ENCODE data around the gene TEX35. TPM values are rescaled to one million over a fixed set of nuclear protein-coding genes. Genes with fewer than 3 reads are reported as not detected.
"Not testable (repeated sequence)": the region's sequence is repeated elsewhere in the genome, so short reads cannot be mapped to it uniquely, and the experiment has no call there.

The TEX35 gene
- total RNA-seq, 1 donor from 2014 or later, result not detected

DNA sequence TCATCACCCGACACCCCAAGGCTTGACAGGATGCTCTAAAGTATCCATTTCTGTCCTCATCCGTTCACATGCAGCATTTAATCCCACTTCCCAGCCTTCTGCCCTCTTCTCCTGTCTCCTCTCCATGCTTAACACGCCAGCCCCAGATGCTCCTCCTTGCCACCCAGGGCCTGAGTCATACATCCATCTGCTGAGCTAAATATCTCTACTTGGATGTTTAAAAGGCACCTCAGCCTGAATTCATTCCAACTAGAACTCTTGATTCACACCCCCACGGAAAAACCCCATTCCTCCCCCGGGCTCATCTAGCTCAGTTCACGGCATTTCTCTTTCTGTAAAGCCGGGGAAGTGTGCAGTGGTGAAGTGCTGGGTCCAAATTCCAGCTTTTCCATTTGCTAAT, 27.7 kb downstream of the TEX35 start:
- intact Hi-C loops (cut with micrococcal nuclease), result loop anchor here (5.0 kb wide), 1 partner anchor 487 kb away; the partner anchor contains the start of gene FAM20B

DNA sequence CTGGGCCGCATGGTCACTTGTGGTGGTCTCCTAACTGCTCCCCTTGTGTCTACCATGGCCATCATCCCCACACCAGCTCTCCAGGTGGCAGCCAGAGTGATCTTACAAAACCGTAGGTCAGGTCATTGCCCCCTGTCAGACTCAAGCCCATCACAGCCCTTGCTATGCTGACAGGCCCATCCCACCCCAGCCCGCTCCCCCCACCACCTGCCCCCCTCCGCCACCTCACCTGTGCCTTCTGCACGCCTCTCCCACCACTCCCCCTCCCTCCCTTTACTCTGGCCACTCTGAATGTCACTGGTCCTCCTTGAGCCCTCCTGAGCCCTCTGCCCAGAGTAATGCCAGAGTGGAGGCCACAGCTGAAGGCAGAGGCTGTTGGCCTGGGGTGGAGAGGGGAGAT, 28.5 kb downstream of the TEX35 start:
- intact Hi-C loops (cut with micrococcal nuclease), result loop anchor here (5.0 kb wide), 1 partner anchor 486 kb away; the partner anchor contains the start of gene FAM20B

DNA sequence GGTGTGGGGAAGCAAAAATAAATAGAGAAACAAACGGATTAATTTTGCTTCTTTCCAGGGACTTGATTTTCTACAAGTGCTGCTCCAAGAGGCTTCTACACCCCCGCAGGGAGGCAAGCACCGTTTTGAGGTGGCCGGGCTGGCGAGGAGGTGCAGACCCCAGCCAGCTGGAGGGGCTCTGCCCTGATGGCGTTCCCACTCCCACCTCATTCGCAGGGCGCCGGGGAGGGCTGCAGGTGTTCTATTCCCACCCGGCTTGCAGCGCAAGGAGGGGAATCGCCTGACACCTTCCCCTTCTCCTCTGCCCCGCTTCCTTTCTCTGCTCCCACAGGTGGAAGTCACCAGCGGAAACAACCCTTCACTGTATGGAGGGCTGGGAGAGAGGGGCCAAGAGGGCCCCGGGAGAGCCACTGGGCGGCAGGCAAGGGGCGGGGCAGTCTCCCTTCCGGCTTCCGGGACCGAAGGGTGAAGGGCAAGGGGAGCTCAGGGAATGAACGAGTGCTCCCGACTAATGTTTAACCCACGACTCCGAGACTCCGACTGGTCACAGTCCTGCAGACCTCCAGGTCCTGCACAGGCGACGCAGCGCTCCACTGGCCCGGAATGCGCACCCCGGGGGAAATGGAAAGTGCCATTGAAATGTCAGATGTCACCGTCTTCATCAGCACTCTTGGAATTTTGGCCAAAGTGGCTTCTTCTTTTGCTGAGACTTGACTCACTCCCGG, 29.1 kb downstream of the TEX35 start:
- intact Hi-C loops (cut with micrococcal nuclease), result loop anchor here (2.0 to 5.0 kb wide), 4 partner anchors 183 to 825 kb away; partner anchors contain the start of genes FAM20B and RALGPS2

DNA sequence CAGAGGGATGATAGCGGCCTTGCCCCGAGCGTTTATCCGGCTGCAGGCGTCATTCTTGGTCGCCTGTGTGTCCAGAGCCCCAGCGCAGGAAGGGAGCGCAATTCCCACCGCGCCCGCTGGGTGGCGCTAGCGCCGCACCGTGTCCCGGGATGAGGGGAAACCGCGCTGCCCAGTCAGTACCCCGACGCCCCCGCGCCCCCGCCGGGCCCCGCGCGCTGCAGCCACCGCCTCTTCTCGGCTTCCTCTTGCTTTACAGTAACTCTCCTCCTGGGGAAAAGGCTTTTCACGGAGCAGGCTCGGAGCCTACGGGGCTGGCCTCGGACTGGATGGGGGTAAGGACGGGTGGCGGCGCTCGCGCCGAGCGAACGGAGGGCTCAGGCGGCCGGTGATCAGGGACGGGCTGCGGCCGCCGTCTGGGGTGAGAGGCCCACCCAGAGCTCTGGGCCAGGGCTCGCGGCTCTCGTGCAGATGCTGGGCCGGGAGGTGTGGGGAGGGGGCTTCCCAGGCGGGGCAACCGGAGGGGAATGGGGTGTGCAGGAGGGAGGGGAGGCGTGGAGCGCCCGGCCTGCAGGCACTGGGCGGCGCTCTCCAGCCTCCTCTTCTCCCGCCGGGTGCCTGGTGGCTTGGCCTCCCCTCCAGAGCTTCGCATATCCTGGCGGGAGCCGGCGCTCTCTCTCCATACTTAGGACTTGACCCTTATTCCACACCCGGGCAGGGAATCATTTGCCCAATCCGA, 29.8 kb downstream of the TEX35 start:
- intact Hi-C loops (cut with micrococcal nuclease), result loop anchor here (1.0 to 5.0 kb wide), 5 partner anchors 182 to 824 kb away; partner anchors contain the start of genes FAM20B and RALGPS2

DNA sequence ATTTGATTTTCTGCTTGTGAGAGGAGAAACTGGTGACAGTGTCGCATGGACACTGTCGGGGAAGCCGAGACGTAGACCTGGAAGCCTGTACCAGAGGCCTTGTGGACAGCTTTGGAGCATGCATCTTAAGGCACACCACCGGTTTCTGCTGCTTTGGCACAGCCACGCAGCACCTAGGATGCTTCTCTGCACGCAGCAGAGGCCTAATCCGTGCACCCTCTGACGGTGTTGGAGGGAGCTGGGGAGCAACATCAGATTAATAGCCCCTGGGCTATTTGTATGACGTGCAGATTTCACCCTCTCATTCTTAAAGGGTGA, 30.3 kb downstream of the TEX35 start:
- intact Hi-C loops (cut with micrococcal nuclease), result loop anchor here (1.0 to 5.0 kb wide), 5 partner anchors 182 to 824 kb away; partner anchors contain the start of genes FAM20B and RALGPS2

DNA sequence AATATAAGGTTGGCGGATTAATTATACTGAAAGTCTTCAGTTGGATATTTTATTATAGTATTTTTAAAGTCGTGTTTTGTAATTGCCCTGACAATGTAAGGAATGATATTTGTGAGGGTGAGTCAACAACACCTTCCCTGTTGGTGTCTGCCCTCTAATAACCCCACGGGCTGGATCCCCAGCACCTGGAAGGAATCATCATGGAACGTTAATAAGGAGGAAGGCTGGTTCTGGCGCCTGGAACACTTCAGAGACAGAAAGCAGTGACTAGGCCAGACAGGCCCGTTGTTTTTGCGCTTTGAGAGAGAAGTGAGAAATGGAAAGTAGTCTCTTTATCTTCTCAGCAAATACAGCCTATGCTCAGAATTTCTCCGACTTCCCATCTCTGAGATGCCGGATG, 31.6 kb downstream of the TEX35 start:
- intact Hi-C loops (cut with micrococcal nuclease), result loop anchor here (5.0 kb wide), 1 partner anchor 483 kb away; the partner anchor contains the start of gene FAM20B

DNA sequence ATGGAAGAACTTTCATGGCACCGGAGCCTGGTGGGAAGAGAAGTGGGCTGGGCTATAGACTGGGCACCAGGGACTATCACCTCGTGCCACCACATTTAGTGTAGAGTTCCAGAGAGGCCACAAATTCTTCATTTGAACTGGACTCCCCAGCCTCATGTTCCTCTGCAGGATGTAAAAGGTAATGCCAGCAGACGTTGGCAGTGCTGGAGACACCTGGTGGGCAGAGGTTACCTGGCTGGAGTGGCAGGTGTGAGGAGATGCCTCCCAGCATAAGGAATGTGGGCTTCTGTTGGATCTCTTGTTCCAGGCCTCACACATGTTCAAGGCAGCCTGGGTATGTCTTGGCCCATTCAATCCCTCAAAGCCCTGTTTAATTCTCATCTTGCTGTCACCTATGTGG, 35.2 kb downstream of the TEX35 start:
- intact Hi-C loops (cut with micrococcal nuclease), result no loop called here

DNA sequence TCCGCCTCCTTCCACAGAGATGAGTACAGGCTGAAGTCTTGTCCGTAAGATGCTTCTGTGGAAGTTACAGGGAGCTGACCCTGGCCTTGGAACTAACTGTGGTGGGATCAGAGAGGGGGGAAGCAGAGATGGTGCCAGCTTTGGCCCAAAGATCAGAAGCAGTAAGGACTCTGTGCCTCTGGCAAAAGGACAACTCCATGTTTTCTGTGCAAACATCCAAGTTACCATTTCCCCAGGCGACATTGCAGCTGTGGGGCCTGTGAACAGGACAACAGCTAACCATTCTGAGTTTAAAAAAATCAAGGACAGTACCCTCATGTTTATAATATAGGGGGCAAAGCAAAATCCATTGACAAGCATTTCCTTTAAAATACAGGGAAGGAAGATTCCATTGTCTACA, 38.4 kb downstream of the TEX35 start:
- intact Hi-C loops (cut with micrococcal nuclease), result no loop called here

DNA sequence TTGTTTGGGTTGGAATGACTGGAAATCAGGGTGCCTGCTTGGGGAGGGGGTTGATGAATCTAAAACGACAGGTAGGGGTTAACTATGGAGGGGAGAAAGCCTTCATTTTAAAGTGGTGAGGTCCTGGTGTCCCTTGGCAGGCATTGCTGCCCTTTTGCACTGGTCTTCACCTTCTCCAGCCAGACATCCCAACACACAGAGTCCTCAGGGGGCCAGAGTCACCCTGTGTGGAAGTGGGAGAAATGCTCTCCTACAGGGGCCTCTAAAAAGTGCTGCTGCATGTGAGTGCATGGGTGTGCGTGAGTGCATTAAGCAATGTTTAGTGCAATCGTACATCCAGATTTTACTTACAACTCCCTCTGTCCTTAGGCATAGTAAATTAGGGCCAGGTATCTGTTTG, 39.0 kb downstream of the TEX35 start:
- intact Hi-C loops (cut with micrococcal nuclease), result no loop called here

DNA sequence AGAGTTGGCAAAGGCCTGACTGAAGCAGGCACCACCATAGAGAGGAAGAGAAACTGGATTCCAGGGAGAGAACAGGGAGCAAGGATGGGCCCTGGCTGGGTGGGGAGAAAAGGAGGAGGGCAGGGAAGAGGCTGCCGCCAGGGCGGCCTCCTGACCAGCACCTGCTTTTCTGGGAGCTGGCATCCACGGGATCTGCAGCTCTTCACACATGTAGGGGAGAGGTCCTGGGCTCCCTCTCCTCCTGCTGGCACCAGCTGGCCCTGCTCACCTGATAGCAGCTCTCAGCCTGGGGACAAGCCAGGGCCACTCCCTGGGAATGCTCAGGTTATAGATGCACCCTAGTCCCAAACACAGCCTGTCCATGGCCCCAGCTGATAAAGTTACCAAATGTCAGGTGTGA, 39.9 kb downstream of the TEX35 start:
- intact Hi-C loops (cut with micrococcal nuclease), result no loop called here

DNA sequence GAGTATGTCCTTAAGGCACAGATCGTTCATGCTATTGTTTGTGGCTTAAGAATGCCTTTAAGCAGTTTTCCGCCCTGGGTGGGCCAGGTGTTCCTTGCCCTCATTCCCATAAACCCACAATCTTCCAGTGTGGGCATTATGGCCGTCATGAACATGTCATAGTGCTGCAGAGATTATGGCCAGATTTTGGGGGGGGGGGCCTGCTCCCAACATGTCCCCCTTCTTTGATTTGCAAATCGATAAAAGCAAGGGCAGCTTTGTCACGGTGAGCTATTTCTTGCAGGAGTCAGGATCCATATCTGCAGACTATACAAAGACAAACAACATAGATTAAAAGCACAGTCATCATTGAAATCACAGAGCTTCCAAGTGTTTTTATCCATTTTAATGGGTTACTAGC, 41.4 kb downstream of the TEX35 start:
- intact Hi-C loops (cut with micrococcal nuclease), result not testable (repeated sequence)

DNA sequence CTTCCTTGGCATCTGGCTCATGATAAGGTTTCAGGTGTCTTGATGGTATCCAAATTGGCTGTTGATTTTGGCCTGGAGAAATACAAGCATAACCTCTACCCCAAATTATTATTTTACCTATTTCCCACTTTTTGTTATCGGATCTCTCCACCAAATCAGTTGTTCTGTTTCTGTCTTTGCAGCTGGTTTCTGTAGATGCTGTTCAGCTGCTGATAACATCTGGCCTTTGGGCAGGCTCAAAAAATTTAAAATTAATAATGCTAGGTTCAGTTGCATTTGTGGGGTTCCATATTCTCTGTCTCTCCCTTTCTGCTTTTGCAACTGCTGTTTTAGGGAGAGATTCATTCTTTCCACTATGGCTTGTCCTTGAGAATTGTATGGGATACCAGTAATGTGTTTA, 42.7 kb downstream of the TEX35 start:
- intact Hi-C loops (cut with micrococcal nuclease), result not testable (repeated sequence)

DNA sequence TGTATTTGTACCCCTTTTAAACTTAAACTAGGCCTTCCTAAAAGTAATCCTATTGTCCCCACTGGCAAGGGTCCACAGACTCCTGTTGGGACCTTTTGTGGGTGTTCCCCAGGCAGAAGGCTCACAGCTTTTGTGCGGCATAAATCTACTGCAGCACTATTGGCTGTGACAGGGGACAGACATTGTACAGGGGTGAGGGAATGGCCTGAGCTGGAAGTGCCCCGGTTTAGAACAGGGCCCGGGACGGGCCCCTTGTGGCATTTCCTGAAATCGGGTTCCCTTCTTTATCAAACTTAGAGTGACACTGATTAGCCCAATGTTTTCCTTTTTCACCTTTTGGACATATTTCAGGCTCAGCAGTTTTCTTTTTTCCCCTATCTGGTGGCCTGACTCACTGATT, 45.9 kb downstream of the TEX35 start:
- intact Hi-C loops (cut with micrococcal nuclease), result not testable (repeated sequence)

DNA sequence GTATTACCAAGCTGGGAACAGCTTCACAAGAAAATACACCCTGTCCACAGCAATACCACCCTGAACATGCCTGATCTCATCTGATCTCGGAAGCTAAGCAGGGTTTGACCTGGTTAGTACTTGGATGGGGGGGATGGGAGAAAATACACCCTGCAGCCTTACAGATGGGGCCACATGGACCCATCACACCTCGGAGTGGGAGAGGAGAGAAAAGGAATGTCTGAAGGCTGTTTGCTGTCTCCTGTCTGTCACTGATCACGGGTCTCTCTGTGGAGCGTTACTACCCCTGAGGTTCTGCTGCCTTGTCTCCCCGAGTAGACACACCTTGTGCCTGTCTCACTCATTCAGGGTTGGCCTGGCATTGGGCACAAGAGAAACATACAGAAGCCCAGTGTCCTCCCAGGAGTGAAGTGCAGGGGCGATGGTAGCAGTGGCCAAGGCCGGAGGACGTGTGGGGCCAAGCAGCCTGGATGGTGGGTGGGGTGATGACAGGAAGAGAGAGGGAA, 48.0 kb downstream of the TEX35 start:
- intact Hi-C loops (cut with micrococcal nuclease), result no loop called here

DNA sequence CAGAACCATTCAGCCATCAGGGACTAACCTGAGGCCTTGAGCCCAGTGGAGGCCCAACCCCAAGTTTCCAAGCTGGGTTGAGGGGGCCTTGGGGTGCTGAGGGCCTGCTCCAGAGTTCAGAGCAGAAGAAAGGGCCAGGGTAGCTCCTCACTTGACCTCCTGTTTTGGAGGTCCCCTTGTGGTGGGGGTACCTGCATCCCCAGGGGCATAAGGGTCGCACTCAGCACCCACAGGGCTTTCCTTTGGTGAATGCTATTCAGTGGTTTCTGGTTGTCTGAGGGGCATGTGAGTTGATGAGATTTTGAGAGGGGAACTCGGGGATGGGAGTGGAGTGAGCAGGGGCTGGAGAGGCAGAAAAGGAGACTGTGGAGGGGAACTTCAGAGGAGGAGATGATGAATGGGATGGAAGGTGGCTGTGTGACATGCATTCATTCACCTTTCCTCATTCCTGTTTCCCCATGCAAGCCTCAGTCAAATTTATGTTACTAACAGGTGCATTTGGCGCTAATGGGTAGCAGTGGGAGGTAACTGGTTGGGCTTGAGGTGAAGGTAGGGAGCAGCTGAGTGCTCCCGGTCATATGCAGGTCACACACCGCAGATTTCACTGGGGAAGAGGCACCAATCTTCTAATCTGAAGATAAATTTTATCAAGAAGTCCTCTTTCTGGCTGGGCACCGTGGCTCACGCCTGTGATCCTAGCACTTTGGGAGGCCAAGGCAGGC, 50.4 kb downstream of the TEX35 start:
- intact Hi-C loops (cut with micrococcal nuclease), result no loop called here

DNA sequence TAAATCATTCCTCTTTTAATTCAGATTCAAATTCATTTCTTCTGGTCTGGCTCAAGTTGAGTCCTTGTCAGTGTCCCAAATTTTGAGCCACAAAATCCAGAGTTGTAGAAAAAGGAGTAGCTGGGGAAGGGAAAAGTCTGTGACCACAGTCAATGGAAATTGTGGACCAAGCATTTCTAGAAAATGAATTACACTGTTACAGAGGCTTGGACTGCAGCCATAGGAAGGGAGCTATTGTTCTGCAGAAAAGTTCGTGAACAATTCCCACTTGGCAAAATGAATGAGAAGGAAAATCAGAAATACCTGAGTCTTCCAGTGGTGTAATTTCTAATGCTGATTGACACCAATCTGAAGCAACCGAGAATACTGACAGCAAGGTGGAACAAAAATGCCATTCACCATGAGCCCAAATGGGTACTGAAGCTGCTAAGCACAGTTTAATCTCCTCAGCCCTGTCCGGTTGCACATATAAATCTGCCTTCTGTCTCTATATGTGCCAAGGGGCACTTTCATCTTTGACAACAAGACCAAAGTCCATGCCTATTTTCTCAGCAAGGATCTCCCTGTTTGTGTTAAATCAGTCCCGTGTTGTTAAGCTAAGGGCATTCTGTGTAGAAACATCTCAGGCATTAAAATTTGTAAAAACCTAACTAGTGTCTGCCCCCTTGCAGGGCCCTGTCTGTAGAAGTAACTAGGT, 51.3 kb downstream of the TEX35 start:
- intact Hi-C loops (cut with micrococcal nuclease), result no loop called here

DNA sequence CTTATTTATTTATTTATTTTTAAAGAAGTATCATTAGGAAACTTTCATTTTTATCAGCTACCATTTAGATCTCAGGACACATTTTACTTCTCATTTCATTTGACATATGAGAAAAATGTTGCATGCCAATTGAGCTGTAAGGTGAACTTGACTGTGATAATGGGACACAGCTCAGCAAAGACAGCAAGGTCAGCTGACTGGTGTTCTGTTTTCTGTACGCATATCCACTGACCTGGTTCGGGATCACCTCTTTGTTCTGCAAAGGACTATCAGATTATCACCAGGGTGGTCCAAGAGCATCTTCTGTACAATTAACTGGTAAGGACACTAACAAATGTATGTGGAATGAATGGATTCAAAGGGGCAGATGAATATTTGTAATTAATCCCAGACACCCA, 51.9 kb downstream of the TEX35 start:
- intact Hi-C loops (cut with micrococcal nuclease), result no loop called here

DNA sequence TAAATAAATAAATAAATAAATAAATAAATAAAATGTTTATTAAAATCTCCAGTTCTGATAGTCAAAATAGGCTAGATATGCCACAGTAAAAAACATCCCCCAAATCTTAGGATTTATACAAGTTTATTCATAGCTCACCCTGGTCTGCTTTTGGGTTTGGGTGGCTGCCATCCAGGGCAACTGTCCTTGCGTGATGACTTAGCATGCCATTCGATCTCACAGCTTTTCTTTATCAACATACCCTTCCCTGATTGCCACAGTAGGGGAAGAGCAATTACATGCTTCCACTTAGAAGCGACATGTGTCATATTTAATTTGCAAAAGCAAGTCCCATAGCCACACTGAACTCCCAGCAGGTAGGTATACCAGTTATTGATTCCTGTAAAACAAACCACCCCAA, 52.7 kb downstream of the TEX35 start:
- intact Hi-C loops (cut with micrococcal nuclease), result no loop called here

DNA sequence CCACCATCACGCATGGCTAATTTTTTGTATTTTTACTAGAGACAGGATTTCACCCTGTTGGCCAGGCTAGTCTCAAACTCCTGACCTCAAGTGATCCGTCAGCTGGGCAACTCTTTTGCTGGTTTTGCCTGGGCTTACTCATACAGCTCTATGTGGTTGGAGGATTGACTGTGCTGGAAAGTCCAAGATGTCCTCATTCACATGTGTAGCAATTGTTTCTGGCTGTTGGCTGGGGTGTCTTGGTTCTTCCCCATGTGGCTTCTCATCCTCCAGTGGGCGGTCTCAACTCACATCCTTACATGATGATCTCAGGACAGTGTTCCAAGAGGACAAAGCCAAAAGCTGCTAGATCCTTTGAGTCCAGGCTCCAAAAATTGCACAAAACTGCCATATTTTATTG, 53.3 kb downstream of the TEX35 start:
- intact Hi-C loops (cut with micrococcal nuclease), result no loop called here

DNA sequence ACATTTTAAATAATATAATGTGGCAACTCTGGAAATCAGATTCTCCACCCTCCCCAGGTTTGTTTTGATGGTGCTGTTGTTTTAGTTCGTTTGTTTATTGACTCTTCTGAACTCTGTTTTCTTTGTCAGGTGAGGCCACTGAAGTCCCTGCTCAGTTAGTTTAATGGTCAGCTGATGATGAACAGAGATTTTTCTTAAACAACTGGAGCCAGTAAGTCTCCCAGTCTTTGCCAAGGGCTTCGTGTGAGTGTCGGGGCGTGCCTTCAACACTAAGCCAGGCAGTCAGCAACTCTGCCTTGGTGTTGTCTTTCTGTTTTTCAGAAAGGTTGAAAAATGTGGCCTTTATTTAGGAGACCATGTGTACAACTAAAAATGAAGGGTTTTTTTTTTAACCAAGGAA, 58.9 kb downstream of the TEX35 start:
- intact Hi-C loops (cut with micrococcal nuclease), result no loop called here
